Stimulated activated CD4-positive, alpha-beta T cell treated with anti-CD3 and anti-CD28 coated beads, Interleukin-2, amount 100 ng/mL, for 24 hours (primary cell): Measurements from ENCODE around the gene ALOX5.
"Not testable (repeated sequence)": the region's sequence is repeated elsewhere in the genome, so short reads cannot be mapped to it uniquely, and the experiment has no call there.

Experiments used
- DNase-seq, 2 donors: peaks; one replicate each; pipeline ENCODE4 v3.0.0-alpha.2; 2020

ALOX5 gene

DNA sequence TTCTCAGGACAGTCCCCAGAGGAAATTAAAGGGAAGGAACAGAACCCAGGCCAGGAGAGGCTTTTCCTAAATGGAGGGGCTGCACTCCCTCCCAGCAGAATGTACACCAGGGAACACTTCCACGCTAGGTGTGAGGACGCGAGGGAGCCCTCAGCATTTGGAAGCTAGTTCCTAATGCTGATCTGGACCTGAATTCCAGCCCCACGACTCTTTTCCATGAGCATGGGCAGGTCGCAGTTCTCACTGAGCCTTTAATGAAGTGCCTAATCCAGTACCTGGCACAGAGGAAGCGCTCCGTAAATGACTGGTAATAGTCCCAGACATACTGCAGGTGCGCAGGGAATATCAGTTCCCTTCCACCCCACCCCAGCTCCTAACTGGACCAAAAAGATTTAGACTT lies 1.1 kb downstream of the ALOX5 start:
- DNase-seq = no peak

GRCh38 chr10:45375716-45376231 lies 1.8 kb downstream of the ALOX5 start:
- DNase-seq = no peak

DNA sequence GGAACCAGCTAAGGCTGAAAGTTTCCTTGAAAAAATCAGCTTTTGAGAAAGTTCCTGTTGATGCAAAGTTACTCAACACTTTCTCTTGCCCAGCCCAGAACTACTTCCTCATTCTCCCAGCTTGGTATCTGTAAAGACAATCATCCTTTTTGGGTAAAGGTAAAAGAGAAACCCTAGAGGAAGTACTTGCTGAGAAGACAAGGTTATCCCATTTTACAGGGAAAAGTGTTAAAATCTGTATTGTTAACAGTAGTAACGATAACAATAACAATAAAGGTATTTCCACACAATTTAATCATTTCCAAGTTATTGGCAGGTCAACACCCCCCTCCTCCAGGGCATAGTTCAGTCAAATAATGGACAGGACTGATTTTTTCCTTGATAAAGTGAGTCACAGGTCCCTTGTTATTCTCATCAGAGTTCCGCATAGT lies 2.4 kb downstream of the ALOX5 start:
- no peak for DNase-seq

DNA sequence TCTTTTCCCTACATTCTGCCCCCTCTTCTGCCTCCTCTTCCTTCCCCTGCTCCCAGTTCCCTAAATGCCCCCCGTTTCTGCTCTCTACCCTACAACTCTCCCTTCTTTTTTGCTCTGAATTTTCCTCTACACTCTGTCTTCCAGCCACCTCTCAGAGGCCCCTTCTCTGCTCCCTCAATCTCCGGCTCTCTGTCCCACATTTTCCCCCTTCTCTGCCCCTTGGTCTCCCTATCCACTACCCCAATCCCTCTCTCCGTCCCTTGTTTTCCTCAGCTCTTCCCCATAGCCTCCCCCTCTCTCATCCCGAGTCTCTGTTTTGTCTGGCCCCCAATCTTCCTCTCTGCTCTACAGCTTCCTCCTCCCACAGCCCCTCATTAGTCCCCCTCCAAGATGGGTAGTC lies 3.3 kb downstream of the ALOX5 start:
- no peak for DNase-seq

DNA sequence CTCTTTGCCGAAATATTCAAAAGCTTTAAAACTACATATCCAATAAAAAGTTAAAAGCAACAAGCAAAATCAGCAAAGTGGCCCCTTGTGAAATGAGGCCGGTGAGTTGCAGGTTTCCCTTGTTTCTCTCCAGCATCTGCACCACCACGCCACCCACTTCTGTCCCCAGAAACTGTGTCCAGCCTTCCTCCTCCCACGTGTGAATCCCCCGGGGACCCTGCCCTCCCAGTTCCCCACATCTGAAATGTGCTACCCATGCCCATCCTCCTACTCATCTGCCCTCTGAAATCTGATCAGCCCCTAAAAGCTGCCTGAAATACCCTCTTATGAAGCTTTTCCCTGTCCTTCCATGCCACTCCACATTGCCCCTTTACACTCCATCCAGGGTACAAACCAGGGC lies 3.8 kb downstream of the ALOX5 start:
- no peak for DNase-seq

GRCh38 chr10:45378914-45379726 lies 5.1 kb downstream of the ALOX5 start:
- DNase-seq = no peak

DNA sequence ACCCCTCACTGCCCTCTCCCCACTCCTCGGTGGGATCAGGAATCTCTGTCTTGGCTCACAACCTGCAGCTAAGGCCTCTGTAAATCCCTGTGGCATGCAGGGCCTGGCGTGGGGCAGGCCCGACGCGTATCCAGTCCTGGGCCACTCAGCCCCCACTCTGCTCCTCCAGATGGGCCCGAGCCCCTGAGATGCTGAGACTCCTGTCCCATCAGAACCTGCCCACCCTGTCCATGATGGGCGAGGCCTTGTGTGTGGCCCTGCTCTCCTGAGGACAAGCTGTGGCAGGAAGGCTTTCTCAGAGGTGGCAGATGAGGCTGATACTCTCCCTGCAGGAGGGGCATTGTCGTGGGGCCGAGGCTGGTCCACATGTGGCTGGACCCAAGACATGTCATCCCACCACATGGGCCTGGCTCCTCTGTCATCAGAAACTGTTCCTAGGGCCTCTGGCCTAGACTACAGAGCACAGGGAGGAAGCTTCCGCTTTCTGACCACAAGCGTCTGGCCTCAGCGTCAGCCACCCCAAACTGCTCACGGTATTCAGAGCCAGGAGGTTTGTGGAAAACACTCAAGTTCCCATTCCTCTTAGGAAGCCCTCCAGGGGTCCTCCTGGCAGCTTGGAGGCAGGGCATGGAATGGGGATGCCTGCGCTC lies 6.0 kb downstream of the ALOX5 start:
- DNase-seq = no peak

DNA sequence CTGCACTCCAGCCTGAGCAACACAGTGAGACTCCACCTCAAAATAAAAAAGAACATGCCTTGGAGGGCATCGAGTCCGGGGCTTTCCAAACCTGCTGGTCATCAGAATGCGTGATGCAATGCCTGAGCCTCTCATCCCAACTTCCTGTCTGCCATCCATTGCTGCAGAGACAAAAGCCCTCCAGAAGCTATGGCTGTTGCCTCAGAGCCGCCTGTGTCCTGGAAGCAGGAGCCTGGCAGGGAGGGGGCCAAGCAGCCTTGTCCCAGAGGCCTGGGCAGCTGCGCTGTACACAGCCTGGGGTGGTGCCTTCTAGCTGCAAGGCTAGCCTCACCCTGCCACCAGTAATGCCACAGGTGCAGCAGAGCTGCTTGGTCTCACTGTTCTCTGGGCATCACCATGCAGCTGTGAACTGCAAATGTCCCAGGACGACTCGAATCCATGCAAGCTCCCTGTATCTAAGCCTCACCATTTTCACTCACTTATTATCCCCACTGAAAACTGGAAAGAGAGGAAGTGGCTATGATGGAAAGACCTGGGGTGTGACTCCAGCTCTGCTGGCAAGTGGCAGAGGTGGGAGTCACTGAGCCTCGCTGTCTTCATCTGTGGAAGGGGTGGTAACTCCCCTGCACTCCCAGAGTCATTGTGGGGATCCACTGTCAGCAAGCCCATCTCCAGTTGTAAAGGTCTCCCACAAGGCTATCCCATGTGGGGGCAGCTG lies 7.0 kb downstream of the ALOX5 start:
- DNase-seq = no peak

DNA sequence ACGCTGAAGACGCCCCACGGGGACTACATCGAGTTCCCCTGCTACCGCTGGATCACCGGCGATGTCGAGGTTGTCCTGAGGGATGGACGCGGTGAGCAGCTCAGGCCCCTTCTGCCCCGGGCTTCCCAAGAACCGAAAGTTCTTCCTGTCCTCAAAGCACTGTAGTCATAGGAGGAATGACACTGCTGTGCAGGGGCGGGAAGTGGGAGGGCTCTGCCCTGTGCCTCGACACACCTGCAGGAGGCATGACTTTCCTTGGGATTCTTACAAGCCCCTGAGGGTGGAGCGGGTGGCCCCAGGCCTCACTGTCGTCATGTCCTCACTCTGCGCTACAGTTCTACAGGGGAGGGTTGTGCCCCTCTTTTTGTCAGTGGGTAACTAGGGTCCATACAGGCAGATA lies 8.6 kb downstream of the ALOX5 start:
- DNase-seq = no peak

DNA sequence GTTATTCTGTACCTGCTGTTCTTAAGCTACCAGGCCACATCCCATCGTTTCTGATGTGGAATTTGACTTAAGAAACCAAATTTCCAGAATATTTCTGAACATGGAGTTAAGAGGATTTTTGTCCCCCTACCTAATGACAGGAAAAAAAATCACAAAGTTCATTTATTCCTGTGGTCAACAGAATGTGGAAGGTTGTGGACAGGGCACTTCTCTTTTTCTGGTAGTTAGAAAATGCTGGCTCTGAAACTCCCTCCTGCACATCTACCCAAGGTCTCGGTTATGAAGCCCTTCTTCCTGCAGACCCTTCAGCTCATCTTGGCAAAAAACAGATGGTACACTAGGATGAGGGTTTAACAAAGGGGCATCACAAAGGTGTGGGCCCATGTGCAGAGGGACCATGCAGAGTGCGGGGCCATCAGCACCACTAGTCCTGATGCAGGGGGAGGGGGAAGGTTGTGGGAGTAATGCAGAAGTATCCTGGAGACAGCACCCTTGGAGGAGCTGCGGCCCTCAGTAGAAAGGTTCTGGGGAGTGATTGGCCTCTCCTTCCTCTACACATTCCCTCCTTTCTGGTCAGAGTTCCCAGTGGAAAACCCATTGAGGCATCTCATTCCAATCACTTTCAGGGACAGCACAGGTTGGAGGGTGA lies 9.8 kb downstream of the ALOX5 start:
- DNase-seq = no peak

DNA sequence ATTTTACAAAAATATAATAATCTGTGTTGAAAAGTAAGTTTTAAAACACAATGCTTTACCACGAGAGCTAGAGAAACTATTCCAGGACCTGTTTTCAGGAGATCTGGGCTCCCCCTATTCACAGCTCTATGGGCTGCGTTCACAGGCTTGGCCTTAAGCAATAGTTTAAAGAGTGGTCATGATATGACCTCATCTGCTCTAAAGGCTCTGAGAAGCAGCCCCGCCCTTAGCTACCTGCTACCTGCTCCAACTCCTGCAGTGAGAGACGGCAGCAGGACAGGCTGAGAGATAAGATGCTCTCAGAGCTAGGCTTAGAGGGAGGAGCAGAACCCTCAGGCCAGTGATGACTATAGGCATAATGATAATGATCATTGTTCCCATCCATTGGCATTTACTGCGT lies 12.6 kb downstream of the ALOX5 start:
- DNase-seq = no peak

DNA sequence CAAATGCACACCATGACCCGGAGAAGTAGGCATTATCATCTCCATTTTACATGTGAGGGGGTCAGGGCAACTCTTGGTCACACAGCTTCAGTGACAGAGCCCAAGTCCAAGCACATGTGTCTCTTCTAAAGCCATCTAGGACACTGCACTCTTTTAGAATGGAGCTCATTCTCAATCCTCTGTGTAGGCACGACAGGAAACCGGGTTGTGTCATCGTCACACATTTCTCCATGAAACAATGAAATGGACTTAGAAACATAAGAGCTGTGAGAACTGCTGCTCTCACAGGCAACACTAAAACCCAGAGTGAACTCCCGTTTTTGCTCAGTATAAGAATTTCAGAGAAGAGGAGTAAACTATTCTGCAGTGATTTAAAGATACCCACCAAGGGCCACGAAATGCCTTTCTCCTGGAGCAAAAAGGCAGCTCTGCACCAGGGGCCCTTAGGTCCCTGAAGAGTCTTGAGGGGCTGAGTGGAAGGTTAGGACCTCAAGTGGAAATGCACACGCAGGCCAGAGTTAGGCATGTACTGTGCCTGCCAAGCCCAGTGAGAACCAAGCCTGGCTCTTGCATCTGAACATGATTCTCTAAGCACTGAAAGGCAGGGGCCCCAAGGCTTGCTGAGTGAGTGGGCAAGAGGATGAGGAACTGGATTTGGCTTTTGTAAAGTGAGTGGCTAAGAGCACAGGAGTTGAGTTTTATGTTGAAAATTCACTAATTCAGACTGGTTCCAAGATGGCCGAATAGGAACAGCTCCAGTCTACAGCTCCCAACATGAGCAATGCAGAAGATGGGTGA lies 13.3 kb downstream of the ALOX5 start:
- DNase-seq = no peak

DNA sequence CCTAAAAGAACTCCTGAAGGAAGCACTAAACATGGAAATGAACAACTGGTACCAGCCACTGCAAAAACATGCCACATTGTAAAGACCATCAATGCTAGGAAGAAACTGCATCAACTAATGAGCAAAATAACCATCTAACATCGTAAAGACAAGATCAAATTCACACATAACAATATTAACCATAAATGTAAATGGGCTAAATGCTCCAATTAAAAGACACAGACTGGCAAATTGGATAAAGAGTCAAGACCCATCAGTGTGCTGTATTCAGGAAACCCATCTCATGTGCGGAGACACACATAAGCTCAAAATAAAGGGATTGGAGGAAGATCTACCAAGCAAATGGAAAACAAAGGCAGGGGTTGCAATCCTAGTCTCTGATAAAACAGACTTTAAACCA lies 15.7 kb downstream of the ALOX5 start:
- not testable (repeated sequence) for DNase-seq

DNA sequence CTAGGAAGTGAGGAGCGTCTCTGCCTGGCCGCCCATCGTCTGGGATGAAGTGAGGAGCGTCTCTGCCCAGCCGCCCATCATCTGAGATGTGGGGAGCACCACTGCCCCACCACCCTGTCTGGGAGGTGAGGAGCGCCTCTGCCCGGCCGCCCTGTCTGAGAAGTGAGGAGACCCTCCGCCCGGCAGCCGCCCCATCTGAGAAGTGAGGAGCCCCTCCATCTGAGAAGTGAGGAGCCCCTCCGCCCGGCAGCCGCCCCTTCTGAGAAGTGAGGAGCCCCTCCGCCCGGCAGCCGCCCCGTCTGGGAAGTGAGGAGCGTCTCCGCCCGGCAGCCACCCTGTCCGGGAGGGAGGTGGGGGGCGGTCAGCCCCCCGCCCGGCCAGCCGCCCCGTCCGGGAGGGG lies 17.6 kb downstream of the ALOX5 start:
- not testable (repeated sequence) for DNase-seq

- no peak for DNase-seq
Measured at GRCh38 chr10:45395554-45395953, 21.5 kb downstream of the ALOX5 start.

GRCh38 chr10:45398595-45398994 lies 24.6 kb downstream of the ALOX5 start:
- no peak for DNase-seq

GRCh38 chr10:45399113-45399512 lies 25.1 kb downstream of the ALOX5 start:
- DNase-seq = no peak

GRCh38 chr10:45403151-45403550 lies 29.1 kb downstream of the ALOX5 start:
- no peak for DNase-seq

DNA sequence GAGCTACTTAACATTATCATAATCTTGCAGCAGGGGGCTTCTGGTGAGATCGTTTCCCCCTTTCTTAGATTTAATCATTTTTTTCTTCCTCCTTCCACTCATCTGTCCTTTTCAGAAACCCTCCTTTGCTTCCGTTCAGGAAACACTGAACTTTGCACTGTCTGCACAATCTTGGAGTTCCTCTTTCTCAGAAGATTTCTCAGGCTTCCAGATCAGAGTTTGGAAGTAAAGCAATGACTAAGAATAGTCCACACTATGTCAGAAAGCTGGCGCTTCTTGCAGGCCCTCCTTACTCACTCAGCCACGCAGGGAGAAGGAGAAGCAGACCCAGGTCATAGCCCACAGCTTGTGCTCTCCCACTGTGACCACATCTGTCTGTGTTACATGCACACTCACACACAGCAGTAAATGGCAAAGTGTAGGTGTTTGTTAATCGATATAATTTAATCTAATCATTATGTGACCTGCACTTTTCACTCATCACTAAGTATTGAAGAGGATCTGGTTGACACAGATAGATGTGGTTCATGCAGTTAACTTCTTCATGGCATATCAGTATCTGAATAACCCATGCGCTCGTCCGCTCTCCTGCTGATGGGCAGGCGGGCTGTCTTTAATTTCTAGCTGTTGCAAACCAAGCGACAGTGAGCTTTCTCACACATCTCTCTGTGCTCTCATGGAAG lies 30.2 kb downstream of the ALOX5 start:
- no peak for DNase-seq

- no peak for DNase-seq
Measured at GRCh38 chr10:45404770-45405120, 30.7 kb downstream of the ALOX5 start.

DNA sequence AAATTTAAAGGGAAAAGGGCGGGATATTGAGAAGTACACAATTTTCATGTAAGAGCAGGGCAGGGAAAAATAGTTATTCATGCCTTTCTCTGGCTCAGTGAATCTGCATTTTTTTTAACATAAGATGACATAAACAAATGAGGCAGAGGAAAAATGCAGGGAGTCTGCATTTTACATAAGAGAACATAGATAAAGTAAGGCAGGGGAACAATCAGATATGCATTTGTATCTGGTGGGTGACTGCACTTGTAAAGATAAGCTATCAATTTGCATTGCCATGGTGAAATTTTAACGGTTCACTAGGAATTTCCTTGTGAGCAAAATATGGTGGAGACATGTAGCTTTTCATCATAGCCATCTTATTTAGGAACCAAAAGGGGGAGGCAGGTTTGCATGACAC lies 33.5 kb downstream of the ALOX5 start:
- DNase-seq = no peak
